B cell (primary cell): ENCODE results near the gene CTNNA3. TPM values are rescaled to one million over a fixed set of nuclear protein-coding genes. Genes with fewer than 3 reads are reported as not detected.

Experiments used
- ATAC-seq: fragments of 200-7000 bp; cut with Tn5 transposase; one replicate; pipeline ENCODE4 v1.10.0; 2021; ENCODE audit warnings: low read depth, mild to moderate bottlenecking, moderate number of reproducible peaks, moderate library complexity
- CTCF ChIA-PET: fragments of 350-600 bp; sonication (Branson Sonifier 250); formaldehyde crosslinking; loops from one replicate; lab custom pipeline; 2021; ENCODE audit warnings: antibody characterized with exemption, inconsistent platforms; lab: Charles Lee
- POLR2A ChIA-PET: fragments of 350-600 bp; sonication (Branson Sonifier 250); formaldehyde crosslinking; loops from one replicate; lab custom pipeline; 2021; ENCODE audit warnings: antibody characterized with exemption; lab: Charles Lee
- DNase-seq: peaks from one replicate; pipeline ENCODE4 v3.0.0; 2013
- H2AFZ ChIP-seq: 2 replicates; pipeline ENCODE4 v1.6.1; 2012; ENCODE audit warnings: mild to moderate bottlenecking, low read depth, low read length; ENCODE audit not compliant: insufficient read depth, poor library complexity, severe bottlenecking
- H3K27ac ChIP-seq, 2 donors: 1 replicate in 1 of 2; 2 replicates in 1 of 2; pipeline ENCODE4 v1.5.1; 2012 to 2013; ENCODE audit warnings: low read length in 2 of 2, mild to moderate bottlenecking in 2 of 2, moderate library complexity in 1 of 2
- H3K27me3 ChIP-seq, 4 experiments: fragments of 200-600 bp in 1 of 4; sonication (generic) in 1 of 4; replicated peaks in 1 of 4; 1 replicate in 2 of 4; 2 replicates in 2 of 4; pipeline versions ENCODE4 v1.6.1 to v1.7.0; 2013 to 2016; ENCODE audit warnings: low read length in 3 of 4, mild to moderate bottlenecking in 2 of 4, mixed read lengths in 1 of 4, moderate library complexity in 1 of 4; ENCODE audit not compliant: insufficient read depth in 4 of 4, control insufficient read depth in 3 of 4; ENCODE audit errors: control extremely low read depth in 1 of 4
- H3K36me3 ChIP-seq, 2 experiments: replicated peaks in 1 of 2; 1 replicate in 1 of 2; 2 replicates in 1 of 2; pipeline versions ENCODE4 v1.6.1 to v1.7.1; 2013; ENCODE audit warnings: low read length in 1 of 2; ENCODE audit not compliant: insufficient read depth in 2 of 2, control insufficient read depth in 1 of 2; ENCODE audit errors: control extremely low read depth in 1 of 2, extremely low read depth in 1 of 2
- H3K4me1 ChIP-seq, 2 donors: fragments of 200-600 bp in 1 of 2; sonication (generic) in 1 of 2; 1 replicate in 1 of 2; 2 replicates in 1 of 2; pipeline versions ENCODE4 v1.5.1 to v1.6.1; 2013 to 2017; ENCODE audit warnings: low read length in 2 of 2; ENCODE audit not compliant: control insufficient read depth in 2 of 2, insufficient read depth in 2 of 2
- H3K4me2 ChIP-seq: replicated peaks from 2 replicates; pipeline ENCODE3; 2012; ENCODE audit warnings: mild to moderate bottlenecking, low read depth, low read length; ENCODE audit not compliant: poor library complexity, severe bottlenecking
- H3K4me3 ChIP-seq, 5 experiments: fragments of 200-600 bp in 1 of 5; sonication (generic) in 1 of 5; 1 replicate in 3 of 5; 2 replicates in 2 of 5; pipeline versions ENCODE4 v1.5.1 to v1.7.0; 2011 to 2016; ENCODE audit warnings: low read length in 4 of 5, mild to moderate bottlenecking in 4 of 5, low read depth in 2 of 5, control low read depth in 1 of 5, moderate library complexity in 1 of 5; ENCODE audit not compliant: insufficient read depth in 1 of 5; ENCODE audit errors: control extremely low read depth in 1 of 5, extremely low read depth in 1 of 5
- H3K79me2 ChIP-seq: fragments of 200-600 bp; sonication (generic); one replicate; pipeline ENCODE4 v1.6.0; 2016; ENCODE audit warnings: low read length; ENCODE audit not compliant: control insufficient read depth, insufficient read depth
- H3K9ac ChIP-seq: fragments of 200-600 bp; sonication (generic); 2 replicates; pipeline ENCODE4 v1.6.1; 2017; ENCODE audit warnings: mild to moderate bottlenecking, low read length, moderate library complexity
- H3K9me3 ChIP-seq, 3 donors: one replicate each; pipeline versions ENCODE4 v1.6.1 to v1.7.1; 2013; ENCODE audit warnings: low read length in 2 of 3; ENCODE audit not compliant: control insufficient read depth in 2 of 3, insufficient read depth in 1 of 3; ENCODE audit errors: control extremely low read depth in 1 of 3
- H4K20me1 ChIP-seq: 2 replicates; pipeline ENCODE4 v1.6.0; 2012; ENCODE audit warnings: mild to moderate bottlenecking, low read length; ENCODE audit not compliant: insufficient read depth, control insufficient read depth, poor library complexity, severe bottlenecking
- H3K27ac Mint-ChIP-seq: one replicate; pipeline ENCODE4 v1.8.0; 2021; ENCODE audit warnings: mixed read lengths
- H3K27me3 Mint-ChIP-seq: one replicate; pipeline ENCODE4 v1.8.0; 2021; ENCODE audit warnings: mixed read lengths
- H3K4me1 Mint-ChIP-seq: one replicate; pipeline ENCODE4 v1.8.0; 2021; ENCODE audit warnings: mixed read lengths
- H3K4me3 Mint-ChIP-seq: one replicate; pipeline ENCODE4 v1.8.0; 2021; ENCODE audit warnings: mixed read lengths
- H3K9me3 Mint-ChIP-seq: one replicate; pipeline ENCODE4 v1.8.0; 2022; ENCODE audit warnings: mixed read lengths; ENCODE audit not compliant: insufficient read depth
- CTCF ChIP-seq: fragments of 200-600 bp; IDR thresholded peaks from one replicate; pipeline ENCODE4 v1.8.0; 2022; ENCODE audit warnings: antibody characterized with exemption, mild to moderate bottlenecking
- EZH2 ChIP-seq: IDR thresholded peaks from 2 replicates; pipeline ENCODE4 v1.6.1; 2012; ENCODE audit warnings: borderline replicate concordance, low read depth, mild to moderate bottlenecking, moderate library complexity, low read length; ENCODE audit not compliant: insufficient read depth, poor library complexity, severe bottlenecking
- WGBS: methylation state at CpG from one replicate; pipeline ENCODE4 v1.1.5; 2013; ENCODE audit warnings: missing lambda C conversion rate; ENCODE audit not compliant: insufficient coverage; 5-methylcytosine and 5-hydroxymethylcytosine counted together
- intact Hi-C: fragments of 100-400 bp; cut with micrococcal nuclease; formaldehyde crosslinking; loops from one replicate; pipeline ENCODE4 v1.10.0; 2022
- polyA plus RNA-seq: library from polyadenylated mRNA; depleted of rRNA; stranded (reverse); fragments of >200 nt; gene quantifications from 2 replicates; pipeline ENCODE4 v1.2.3, GENCODE V29; 2012
- total RNA-seq, 2 donors: library from RNA; stranded (reverse); fragments of 120-200 nt in 1 of 2; gene quantifications; 1 replicate in 1 of 2; 2 replicates in 1 of 2; pipeline versions ENCODE4 v1.2.3 to v1.2.4, GENCODE V29; 2013 to 2022

The CTNNA3 gene
- total and polyA plus RNA-seq, 2 donors (not counting 1 experiment from before 2014, with no cell fraction given), result 0.01 TPM; not detected in 1

GRCh38 chr10:66625709-66626590 is 1070.0 kb downstream of the CTNNA3 start:
- intact Hi-C loops, result no loop called here
- Mint-ChIP-seq H3K27ac (no peak overlapping the region), H3K27me3 (no peaks in the 10 kb centered on the region), H3K9me3 (no peaks in the 10 kb centered on the region), H3K4me1 (no peaks in the 10 kb centered on the region), H3K4me3 (no peak overlapping the region)
- H3K4me2 ChIP-seq, result no peak overlapping the region
- no peak overlapping the region for H3K27ac ChIP-seq
- H2AFZ ChIP-seq, result no peak overlapping the region
- ATAC-seq, result no peak
- H3K9ac ChIP-seq, result no peak overlapping the region
- no peaks in the 10 kb centered on the region for H3K79me2 ChIP-seq
- H3K9me3 ChIP-seq, result peaks cover 0 to 3% (median 0%) of the 10 kb centered on the region in 3 donors
- no peaks in the 10 kb centered on the region for H3K27me3 ChIP-seq
- no CpG with 5 or more reads among the region's 4 CpGs for WGBS
- POLR2A ChIA-PET, result no interaction called here
- no peaks in the 10 kb centered on the region for H4K20me1 ChIP-seq
- no peak for TF ChIP-seq EZH2
- no peak for TF ChIP-seq CTCF
- no peak for DNase-seq
- CTCF ChIA-PET, result no interaction called here
- H3K4me1 ChIP-seq, result no peaks in the 10 kb centered on the region
- no peak overlapping the region for H3K4me3 ChIP-seq
- no peaks in the 10 kb centered on the region for H3K36me3 ChIP-seq

GRCh38 chr10:66622050-66622449 is 1073.9 kb downstream of the CTNNA3 start:
- Histone ChIP-seq H3K9me3 (peaks cover 0 to 3% (median 0%) of the 10 kb centered on the region in 3 donors), H3K79me2 (no peaks in the 10 kb centered on the region), H3K36me3 (no peaks in the 10 kb centered on the region), H2AFZ (no peak overlapping the region), H3K4me1 (no peaks in the 10 kb centered on the region), H3K4me2 (no peak overlapping the region), H3K9ac (no peak overlapping the region), H4K20me1 (no peaks in the 10 kb centered on the region), H3K4me3 (no peak overlapping the region), H3K27me3 (no peaks in the 10 kb centered on the region), H3K27ac (no peak overlapping the region)
- no peak overlapping the region for H3K27ac Mint-ChIP-seq
- ChIA-PET CTCF (no interaction called here), POLR2A (no interaction called here)
- no peaks in the 10 kb centered on the region for H3K9me3 Mint-ChIP-seq
- H3K27me3 Mint-ChIP-seq, result no peaks in the 10 kb centered on the region
- ATAC-seq (no peak), DNase-seq (no peak)
- H3K4me3 Mint-ChIP-seq, result no peak overlapping the region
- intact Hi-C loops, result no loop called here
- no peaks in the 10 kb centered on the region for H3K4me1 Mint-ChIP-seq
- TF ChIP-seq CTCF (no peak), EZH2 (no peak)
